Measurements from ENCODE around the gene OR10A4. TPM values are rescaled to one million over a fixed set of nuclear protein-coding genes. Genes with fewer than 3 reads are reported as not detected.

OR10A4 gene
- total and polyA plus RNA-seq, 5 donors: not detected

GRCh38 chr11:6927030-6927617 lies 50.7 kb downstream of the OR10A4 start:
- no peak for DNase-seq
- no peaks in the 10 kb centered on the region for H3K4me1 ChIP-seq (ENCODE audit: control insufficient read depth, insufficient read depth, low read length)
- 20% methylated on average over 11 of the region's 11 CpGs for WGBS
- no peaks in the 10 kb centered on the region for H3K9me3 ChIP-seq (ENCODE audit: control insufficient read depth, low read length)
- H3K27me3 ChIP-seq (ENCODE audit: control insufficient read depth, insufficient read depth): no peaks in the 10 kb centered on the region
- intact Hi-C loops (cut with DNase I): no loop called here
- H3K27ac ChIP-seq (ENCODE audit: low read length): no peak overlapping the region
- ATAC-seq: no peak
- H3K4me3 ChIP-seq (ENCODE audit: low read length): peak overlapping the region; percentile 59

Other genes starting within 250 kb of the OR10A4 start
- gene DCHS1, start 220.8 kb upstream of the OR10A4 start, total RNA-seq: 10 to 100 TPM; 12.4 to 19.2 (median 14.9) TPM
- 6.4 TPM for gene DCHS1, start 220.8 kb upstream of the OR10A4 start, polyA plus RNA-seq
- 10 to 100 TPM; 36.7 to 45.1 (median 41.9) TPM for gene MRPL17, start 193.3 kb upstream of the OR10A4 start, total RNA-seq
- gene MRPL17, start 193.3 kb upstream of the OR10A4 start, polyA plus RNA-seq: 44.7 TPM
- gene OR2AG2, start 104.6 kb upstream of the OR10A4 start, total RNA-seq: not detected
- not detected for gene OR2AG2, start 104.6 kb upstream of the OR10A4 start, polyA plus RNA-seq
- not detected for gene OR2AG1, start 93.6 kb upstream of the OR10A4 start, total RNA-seq
- not detected for gene OR2AG1, start 93.6 kb upstream of the OR10A4 start, polyA plus RNA-seq
- gene OR6A2, start 76.9 kb upstream of the OR10A4 start, total RNA-seq: under 1 TPM in 2 of 4 donors, not detected in 2; 0.06 to 0.08 TPM
- not detected for gene OR6A2, start 76.9 kb upstream of the OR10A4 start, polyA plus RNA-seq
- not detected for gene OR10A5, start 30.9 kb upstream of the OR10A4 start, total RNA-seq
- not detected for gene OR10A5, start 30.9 kb upstream of the OR10A4 start, polyA plus RNA-seq
- gene OR10A2, start 13.6 kb upstream of the OR10A4 start, total RNA-seq: not detected
- not detected for gene OR10A2, start 13.6 kb upstream of the OR10A4 start, polyA plus RNA-seq
- gene OR2D2, start 15.9 kb downstream of the OR10A4 start, total RNA-seq: not detected
- not detected for gene OR2D2, start 15.9 kb downstream of the OR10A4 start, polyA plus RNA-seq
- not detected for gene OR2D3, start 44.4 kb downstream of the OR10A4 start, total RNA-seq
- not detected for gene OR2D3, start 44.4 kb downstream of the OR10A4 start, polyA plus RNA-seq
- 1 to 10 TPM in 1 of 4 donors, under 1 TPM in 3; 0.54 to 1.0 (median 0.81) TPM for gene ZNF215, start 49.8 kb downstream of the OR10A4 start, total RNA-seq
- gene ZNF215, start 49.8 kb downstream of the OR10A4 start, polyA plus RNA-seq: 0.14 TPM
- 1 to 10 TPM; 1.5 to 2.1 (median 2.1) TPM for gene ZNF214, start 143.7 kb downstream of the OR10A4 start, total RNA-seq
- 0.48 TPM for gene ZNF214, start 143.7 kb downstream of the OR10A4 start, polyA plus RNA-seq
- gene NLRP14, start 143.9 kb downstream of the OR10A4 start, total RNA-seq: under 1 TPM in 1 of 4 donors, not detected in 3; 0.08 TPM
- gene NLRP14, start 143.9 kb downstream of the OR10A4 start, polyA plus RNA-seq: 0.05 TPM
- gene RBMXL2, start 212.4 kb downstream of the OR10A4 start, total RNA-seq: not detected
- not detected for gene RBMXL2, start 212.4 kb downstream of the OR10A4 start, polyA plus RNA-seq

All from right cardiac atrium (tissue), 5 donors.